H9 (cell line): Measurements from ENCODE around the gene ATXN7. TPM values are rescaled to one million over a fixed set of nuclear protein-coding genes. Genes with fewer than 3 reads are reported as not detected.

ENCODE experiments used
- DNase-seq: peaks from one replicate; pipeline ENCODE4 v3.0.0-alpha.2; 2017
- H2AFZ ChIP-seq: one replicate; pipeline ENCODE4 v1.6.1; 2013; ENCODE audit warnings: mild to moderate bottlenecking, low read length, control low read depth, moderate library complexity
- H2AK5ac ChIP-seq: 2 replicates; pipeline ENCODE4 v1.6.1; 2013; ENCODE audit warnings: low read length, control low read depth, mixed read lengths; ENCODE audit not compliant: insufficient read length
- H2BK120ac ChIP-seq: one replicate; pipeline ENCODE4 v1.6.1; 2013; ENCODE audit warnings: low read depth, mild to moderate bottlenecking, low read length, control low read depth, inconsistent platforms; ENCODE audit not compliant: poor library complexity, severe bottlenecking
- H2BK12ac ChIP-seq: 2 replicates; pipeline ENCODE4 v1.6.1; 2013; ENCODE audit warnings: low read length, control low read depth, mixed read lengths, low read depth; ENCODE audit not compliant: insufficient read length
- H2BK15ac ChIP-seq: 2 replicates; pipeline ENCODE4 v1.6.1; 2013; ENCODE audit warnings: low read depth, low read length, control low read depth
- H2BK20ac ChIP-seq: one replicate; pipeline ENCODE4 v1.6.1; 2013; ENCODE audit warnings: low read depth, mild to moderate bottlenecking, low read length, control low read depth, inconsistent platforms; ENCODE audit not compliant: poor library complexity, severe bottlenecking
- H2BK5ac ChIP-seq: 2 replicates; pipeline ENCODE4 v1.6.1; 2013; ENCODE audit warnings: low read length, control low read depth, mixed read lengths; ENCODE audit not compliant: insufficient read length
- H3K14ac ChIP-seq: 2 replicates; pipeline ENCODE4 v1.6.1; 2013; ENCODE audit warnings: low read length, control low read depth; ENCODE audit not compliant: insufficient read depth
- H3K18ac ChIP-seq: 2 replicates; pipeline ENCODE4 v1.6.1; 2013; ENCODE audit warnings: low read depth, mild to moderate bottlenecking, mixed read lengths, low read length, control low read depth; ENCODE audit not compliant: insufficient read length
- H3K23ac ChIP-seq: 2 replicates; pipeline ENCODE4 v1.6.1; 2013; ENCODE audit warnings: low read length, control low read depth, mixed read lengths, low read depth; ENCODE audit not compliant: insufficient read length
- H3K23me2 ChIP-seq: 2 replicates; pipeline ENCODE4 v1.6.1; 2013; ENCODE audit warnings: low read depth, mild to moderate bottlenecking, mixed read lengths, low read length, control low read depth; ENCODE audit not compliant: insufficient read length, poor library complexity, severe bottlenecking
- H3K27ac ChIP-seq: 2 replicates; pipeline ENCODE4 v1.5.1; 2013; ENCODE audit warnings: low read length, control low read depth, mixed read lengths, low read depth; ENCODE audit not compliant: insufficient read length
- H3K27me3 ChIP-seq: 2 replicates; pipeline ENCODE4 v1.6.1; 2013; ENCODE audit warnings: low read length, control low read depth, inconsistent platforms; ENCODE audit not compliant: insufficient read depth
- H3K4ac ChIP-seq: 2 replicates; pipeline ENCODE4 v1.6.1; 2013; ENCODE audit warnings: low read depth, mild to moderate bottlenecking, control low read depth, inconsistent platforms, low read length, moderate library complexity
- H3K4me1 ChIP-seq: 2 replicates; pipeline ENCODE4 v1.6.1; 2013; ENCODE audit warnings: low read length, control low read depth, inconsistent platforms; ENCODE audit not compliant: insufficient read depth
- H3K4me2 ChIP-seq: 2 replicates; pipeline ENCODE4 v1.6.1; 2013; ENCODE audit warnings: low read length, control low read depth, mixed read lengths; ENCODE audit not compliant: insufficient read length, insufficient read depth
- H3K56ac ChIP-seq: 2 replicates; pipeline ENCODE4 v1.6.1; 2013; ENCODE audit warnings: low read depth, mild to moderate bottlenecking, mixed read lengths, low read length, control low read depth; ENCODE audit not compliant: insufficient read length
- H3K79me1 ChIP-seq: 2 replicates; pipeline ENCODE4 v1.6.1; 2013; ENCODE audit warnings: low read depth, mild to moderate bottlenecking, moderate library complexity, low read length, control low read depth, inconsistent platforms; ENCODE audit not compliant: insufficient read depth, poor library complexity, severe bottlenecking
- H3K79me2 ChIP-seq: 2 replicates; pipeline ENCODE4 v1.6.1; 2013; ENCODE audit warnings: low read length, control low read depth, inconsistent platforms; ENCODE audit not compliant: insufficient read depth
- H3K9ac ChIP-seq: 2 replicates; pipeline ENCODE4 v1.6.1; 2013; ENCODE audit warnings: low read length, control low read depth, mixed read lengths; ENCODE audit not compliant: insufficient read length; ENCODE audit errors: extremely low read depth
- H3K9me3 ChIP-seq: one replicate; pipeline ENCODE4 v1.6.1; 2013; ENCODE audit warnings: low read depth, low read length, inconsistent platforms; ENCODE audit not compliant: control insufficient read depth
- H3T11ph ChIP-seq: one replicate; pipeline ENCODE4 v1.6.1; 2013; ENCODE audit warnings: mild to moderate bottlenecking, low read length, control low read depth, inconsistent platforms
- H4K20me1 ChIP-seq: one replicate; pipeline ENCODE4 v1.6.1; 2013; ENCODE audit not compliant: control insufficient read depth, insufficient read length, insufficient read depth
- H4K5ac ChIP-seq: 2 replicates; pipeline ENCODE4 v1.6.1; 2013; ENCODE audit warnings: low read depth, mild to moderate bottlenecking, mixed read lengths, low read length, control low read depth; ENCODE audit not compliant: insufficient read length
- H4K8ac ChIP-seq: replicated peaks from 2 replicates; pipeline ENCODE4 v1.6.1; 2013; ENCODE audit warnings: low read length, control low read depth, mixed read lengths, low read depth; ENCODE audit not compliant: insufficient read length
- H4K91ac ChIP-seq: 2 replicates; pipeline ENCODE4 v1.6.1; 2013; ENCODE audit warnings: low read depth, mild to moderate bottlenecking, moderate library complexity, mixed read lengths, low read length, control low read depth; ENCODE audit not compliant: insufficient read length
- H3K27ac Mint-ChIP-seq, 3 experiments: 2 replicates in 2 of 3; 3 replicates in 1 of 3; pipeline ENCODE4 v1.8.0; 2020 to 2021; ENCODE audit warnings: mixed read lengths in 3 of 3, mild to moderate bottlenecking in 1 of 3, moderate library complexity in 1 of 3
- H3K27me3 Mint-ChIP-seq: 2 replicates; pipeline ENCODE4 v1.8.0; 2021; ENCODE audit warnings: low read depth, mild to moderate bottlenecking, moderate library complexity, mixed read lengths
- H3K36me3 Mint-ChIP-seq, 3 experiments: 2 replicates in 2 of 3; 3 replicates in 1 of 3; pipeline ENCODE4 v1.8.0; 2020 to 2021; ENCODE audit warnings: low read depth in 3 of 3, mixed read lengths in 3 of 3; ENCODE audit not compliant: insufficient read depth in 1 of 3
- H3K4me1 Mint-ChIP-seq, 2 experiments: 2 replicates each; pipeline ENCODE4 v1.8.0; 2020; ENCODE audit warnings: mixed read lengths in 2 of 2
- H3K4me3 Mint-ChIP-seq, 2 experiments: 2 replicates in 1 of 2; 3 replicates in 1 of 2; pipeline ENCODE4 v1.8.0; 2020 to 2021; ENCODE audit warnings: mild to moderate bottlenecking in 2 of 2, mixed read lengths in 2 of 2, moderate library complexity in 1 of 2
- H3K9me3 Mint-ChIP-seq, 2 experiments: 2 replicates in 1 of 2; 3 replicates in 1 of 2; pipeline ENCODE4 v1.8.0; 2020; ENCODE audit warnings: mild to moderate bottlenecking in 2 of 2, mixed read lengths in 2 of 2, moderate library complexity in 1 of 2
- CTCF ChIP-seq: fragments of 200-600 bp; sonication (generic); conservative IDR thresholded peaks from 3 replicates; pipeline ENCODE4 v1.8.0; 2021; ENCODE audit warnings: antibody characterized with exemption, mild to moderate bottlenecking
- WGBS: extraction: QIAGEN DNeasy Blood & Tissue Kit; methylation state at CpG from one replicate; pipeline ENCODE4 v1.1.7; 2013; ENCODE audit warnings: missing lambda C conversion rate, low lambda C conversion rate, mixed read lengths; ENCODE audit not compliant: insufficient read length; ENCODE audit errors: extremely low coverage; 5-methylcytosine and 5-hydroxymethylcytosine counted together
- total RNA-seq: library from RNA; stranded (reverse); gene quantifications from 2 replicates; pipeline ENCODE4 v1.2.1, GENCODE V29; 2021

ATXN7 gene
- total RNA-seq, 1 experiment from 2014 or later: 21.5 TPM

DNA sequence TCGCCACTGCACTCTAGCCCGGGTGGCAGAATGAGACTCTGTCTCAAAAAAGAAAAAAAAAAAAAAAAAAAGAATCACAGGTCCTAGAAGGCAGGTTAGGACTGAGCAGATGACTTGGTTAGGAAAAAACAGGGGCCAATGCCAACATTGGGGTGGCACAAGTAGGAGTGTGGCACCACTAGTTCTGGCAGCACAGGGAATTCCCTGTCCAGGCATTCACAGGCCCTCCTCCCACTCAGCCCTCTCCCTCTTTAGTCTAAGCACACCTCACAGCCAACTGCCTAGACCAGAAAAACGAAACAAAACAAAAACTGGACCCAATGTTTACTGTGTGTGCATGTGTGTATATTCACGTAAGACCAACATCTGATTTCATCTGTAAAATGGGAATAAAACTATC, 10.6 kb upstream of the ATXN7 start:
- WGBS: no CpG with 5 or more reads among the region's 4 CpGs
- H3K36me3 Mint-ChIP-seq: no peaks in the 10 kb centered on the region; a peak in 2 of 7 replicates
- no peak for TF ChIP-seq CTCF

More for the DNA sequence above, 10.6 kb upstream of the ATXN7 start:
- Histone ChIP-seq H3T11ph (no peak overlapping the region), H3K79me1 (no peaks in the 10 kb centered on the region), H2AFZ (no peak overlapping the region), H3K14ac (no peak overlapping the region), H3K4me2 (no peak overlapping the region), H3K4ac (no peak overlapping the region), H3K27ac (no peak overlapping the region), H3K23ac (no peak overlapping the region), H2BK5ac (no peak overlapping the region), H3K9me3 (no peaks in the 10 kb centered on the region), H3K79me2 (peaks cover 2% of the 10 kb centered on the region; the same call in 1 of the 2 replicates), H3K9ac (no peak overlapping the region), H3K18ac (no peak overlapping the region), H4K5ac (no peak overlapping the region), H4K8ac (no peak overlapping the region), H3K56ac (no peak overlapping the region), H2BK15ac (no peak overlapping the region), H2BK120ac (no peak overlapping the region), H3K23me2 (no peaks in the 10 kb centered on the region), H2AK5ac (no peak overlapping the region), H4K91ac (no peak overlapping the region), H3K27me3 (no peaks in the 10 kb centered on the region), H2BK12ac (no peak overlapping the region), H2BK20ac (no peak overlapping the region), H3K4me1 (peaks cover 6% of the 10 kb centered on the region; the same call in 1 of the 2 replicates), H4K20me1 (no peaks in the 10 kb centered on the region)
- Mint-ChIP-seq H3K4me1 (peaks cover 49 to 50% of the 10 kb centered on the region in 2 experiments), H3K27ac (no peak overlapping the region), H3K9me3 (no peaks in the 10 kb centered on the region), H3K27me3 (no peaks in the 10 kb centered on the region), H3K4me3 (no peak overlapping the region)
- DNase-seq: no peak
